HEK293 (cell line): Measurements from ENCODE around the gene KRT78.

Experiments
- CTCF ChIP-seq: fragments of 450-650 bp; formaldehyde crosslinking; IDR thresholded peaks from 2 replicates; pipeline ENCODE4 v1.5.1; 2016; ENCODE audit warnings: missing biosample characterization, missing genetic modification characterization
- HOXD13 ChIP-seq: sonication (generic); formaldehyde crosslinking; IDR thresholded peaks from 2 replicates; pipeline ENCODE4 v1.8.0; 2022; ENCODE audit warnings: missing genetic modification reagents, borderline replicate concordance
- PATZ1 ChIP-seq: fragments of 450-650 bp; formaldehyde crosslinking; IDR thresholded peaks from 2 replicates; pipeline ENCODE4 v1.5.1; 2016; ENCODE audit warnings: missing biosample characterization, missing genetic modification characterization
- SALL2 ChIP-seq: fragments of 450-650 bp; formaldehyde crosslinking; IDR thresholded peaks from 2 replicates; pipeline ENCODE4 v1.5.0; 2017; ENCODE audit warnings: missing biosample characterization, mild to moderate bottlenecking, missing genetic modification characterization, borderline replicate concordance
- ZNF302 ChIP-seq: fragments of 450-650 bp; formaldehyde crosslinking; IDR thresholded peaks from 2 replicates; pipeline ENCODE4 v1.5.1; 2016; ENCODE audit warnings: missing biosample characterization, missing genetic modification characterization, low read depth
- ZNF658 ChIP-seq: fragments of 450-650 bp; formaldehyde crosslinking; IDR thresholded peaks from 2 replicates; pipeline ENCODE4; 2016; ENCODE audit warnings: missing biosample characterization, missing genetic modification characterization

- no peak for TF ChIP-seq SALL2
- no peak for TF ChIP-seq CTCF (tag by site-specific recombination)
- no peak for TF ChIP-seq HOXD13 (CRISPR knock-in tag)
- TF ChIP-seq ZNF302 (tag by site-specific recombination): no peak
- TF ChIP-seq ZNF658 (tag by site-specific recombination): no peak
- no peak for TF ChIP-seq PATZ1 (tag by site-specific recombination)
Observed at GRCh38 chr12:52836042-52836466, 12.7 kb downstream of the KRT78 start.
